ENCODE data around the gene MAGI1. TPM values are rescaled to one million over a fixed set of nuclear protein-coding genes. Genes with fewer than 3 reads are reported as not detected.

The MAGI1 gene
- total RNA-seq, 1 experiment from 2014 or later = 38.6 TPM

GRCh38 chr3:65385805-65386204 lies 652.9 kb downstream of the MAGI1 start:
- Histone ChIP-seq H3K9me2 (ENCODE audit: insufficient read depth) (no peaks in the 10 kb centered on the region), H3K36me3 (ENCODE audit: control insufficient read depth in 1 of 2, insufficient read depth in 2 of 2, low read length in 2 of 2) (peaks cover 0 to 7% of the 10 kb centered on the region in 2 experiments; a peak in 2 of 4 replicates), H3K9ac (ENCODE audit: low read length) (no peak overlapping the region), H3K27ac (ENCODE audit: low read depth, low read length) (no peak overlapping the region), H4K20me1 (ENCODE audit: insufficient read depth) (no peaks in the 10 kb centered on the region), H3K27me3 (ENCODE audit: insufficient read depth, low read length) (no peaks in the 10 kb centered on the region), H3K4me1 (ENCODE audit: control insufficient read depth in 1 of 2, insufficient read depth in 2 of 2, low read length in 2 of 2) (no peaks in the 10 kb centered on the region), H3K4me2 (ENCODE audit: low read length) (no peak overlapping the region), H3K79me2 (ENCODE audit: insufficient read depth, low read length) (no peaks in the 10 kb centered on the region), H3K9me3 (ENCODE audit: control insufficient read depth in 1 of 2, insufficient read depth in 1 of 2, low read depth in 1 of 2, low read length in 2 of 2) (no peaks in the 10 kb centered on the region), H3K4me3 (replicated peaks in 1 of 2; ENCODE audit: low read depth in 1 of 2, low read length in 2 of 2) (no peak overlapping the region), H2AFZ (ENCODE audit: low read depth, low read length, poor library complexity, severe bottlenecking) (no peak overlapping the region)
- intact Hi-C loops (cut with micrococcal nuclease) = no loop called here
- CTCF ChIA-PET = no interaction called here
- BruUV-seq (replicated peaks) = no TSS peak
- ATAC-seq (no peak), DNase-seq (ENCODE audit: low read depth, low spot score) (no peak)
- POLR2A ChIA-PET = no interaction called here
- RAD21 ChIA-PET (ENCODE audit: low non-redundant PET in 1 of 2, low total read pairs in 2 of 2, uncharacterized antibody in 2 of 2, unreplicated experiment in 2 of 2) = no interaction called here
- TF ChIP-seq, protein P1, sequence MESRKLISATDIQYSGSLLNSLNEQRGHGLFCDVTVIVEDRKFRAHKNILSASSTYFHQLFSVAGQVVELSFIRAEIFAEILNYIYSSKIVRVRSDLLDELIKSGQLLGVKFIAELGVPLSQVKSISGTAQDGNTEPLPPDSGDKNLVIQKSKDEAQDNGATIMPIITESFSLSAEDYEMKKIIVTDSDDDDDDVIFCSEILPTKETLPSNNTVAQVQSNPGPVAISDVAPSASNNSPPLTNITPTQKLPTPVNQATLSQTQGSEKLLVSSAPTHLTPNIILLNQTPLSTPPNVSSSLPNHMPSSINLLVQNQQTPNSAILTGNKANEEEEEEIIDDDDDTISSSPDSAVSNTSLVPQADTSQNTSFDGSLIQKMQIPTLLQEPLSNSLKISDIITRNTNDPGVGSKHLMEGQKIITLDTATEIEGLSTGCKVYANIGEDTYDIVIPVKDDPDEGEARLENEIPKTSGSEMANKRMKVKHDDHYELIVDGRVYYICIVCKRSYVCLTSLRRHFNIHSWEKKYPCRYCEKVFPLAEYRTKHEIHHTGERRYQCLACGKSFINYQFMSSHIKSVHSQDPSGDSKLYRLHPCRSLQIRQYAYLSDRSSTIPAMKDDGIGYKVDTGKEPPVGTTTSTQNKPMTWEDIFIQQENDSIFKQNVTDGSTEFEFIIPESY (IDR thresholded peaks at IDR 0.05; ENCODE audit: extremely low read depth, insufficient replicate concordance, low read length) = no peak
- TF ChIP-seq CEBPB (IDR thresholded peaks at IDR 0.05; ENCODE audit: low read depth) = no peak
- TF ChIP-seq, protein P2, sequence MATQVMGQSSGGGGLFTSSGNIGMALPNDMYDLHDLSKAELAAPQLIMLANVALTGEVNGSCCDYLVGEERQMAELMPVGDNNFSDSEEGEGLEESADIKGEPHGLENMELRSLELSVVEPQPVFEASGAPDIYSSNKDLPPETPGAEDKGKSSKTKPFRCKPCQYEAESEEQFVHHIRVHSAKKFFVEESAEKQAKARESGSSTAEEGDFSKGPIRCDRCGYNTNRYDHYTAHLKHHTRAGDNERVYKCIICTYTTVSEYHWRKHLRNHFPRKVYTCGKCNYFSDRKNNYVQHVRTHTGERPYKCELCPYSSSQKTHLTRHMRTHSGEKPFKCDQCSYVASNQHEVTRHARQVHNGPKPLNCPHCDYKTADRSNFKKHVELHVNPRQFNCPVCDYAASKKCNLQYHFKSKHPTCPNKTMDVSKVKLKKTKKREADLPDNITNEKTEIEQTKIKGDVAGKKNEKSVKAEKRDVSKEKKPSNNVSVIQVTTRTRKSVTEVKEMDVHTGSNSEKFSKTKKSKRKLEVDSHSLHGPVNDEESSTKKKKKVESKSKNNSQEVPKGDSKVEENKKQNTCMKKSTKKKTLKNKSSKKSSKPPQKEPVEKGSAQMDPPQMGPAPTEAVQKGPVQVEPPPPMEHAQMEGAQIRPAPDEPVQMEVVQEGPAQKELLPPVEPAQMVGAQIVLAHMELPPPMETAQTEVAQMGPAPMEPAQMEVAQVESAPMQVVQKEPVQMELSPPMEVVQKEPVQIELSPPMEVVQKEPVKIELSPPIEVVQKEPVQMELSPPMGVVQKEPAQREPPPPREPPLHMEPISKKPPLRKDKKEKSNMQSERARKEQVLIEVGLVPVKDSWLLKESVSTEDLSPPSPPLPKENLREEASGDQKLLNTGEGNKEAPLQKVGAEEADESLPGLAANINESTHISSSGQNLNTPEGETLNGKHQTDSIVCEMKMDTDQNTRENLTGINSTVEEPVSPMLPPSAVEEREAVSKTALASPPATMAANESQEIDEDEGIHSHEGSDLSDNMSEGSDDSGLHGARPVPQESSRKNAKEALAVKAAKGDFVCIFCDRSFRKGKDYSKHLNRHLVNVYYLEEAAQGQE (IDR thresholded peaks at IDR 0.05; ENCODE audit: low read depth) = no peak
